ENCODE measurements around the gene AGPS.

DNA sequence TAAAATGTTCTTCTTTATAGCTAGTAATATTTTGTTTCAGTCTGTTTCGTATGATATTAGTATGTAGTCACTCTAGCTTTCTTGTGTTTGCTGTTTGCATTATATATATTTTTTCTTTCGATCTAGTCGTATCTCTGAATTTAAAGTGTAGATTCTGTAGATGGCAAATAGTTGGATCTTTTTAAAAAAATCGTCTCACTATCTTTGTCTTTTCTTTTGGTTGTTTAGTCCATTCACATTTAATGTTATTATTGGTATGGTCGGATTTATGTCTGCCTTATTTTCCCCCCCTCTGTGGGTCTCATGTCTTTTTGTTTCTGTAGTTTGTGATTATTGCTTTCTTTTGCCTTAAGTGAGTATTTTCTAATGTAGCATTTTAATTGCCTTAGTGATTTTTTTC, 84.3 kb downstream of the AGPS start:
- TF ChIP-seq, protein P1, sequence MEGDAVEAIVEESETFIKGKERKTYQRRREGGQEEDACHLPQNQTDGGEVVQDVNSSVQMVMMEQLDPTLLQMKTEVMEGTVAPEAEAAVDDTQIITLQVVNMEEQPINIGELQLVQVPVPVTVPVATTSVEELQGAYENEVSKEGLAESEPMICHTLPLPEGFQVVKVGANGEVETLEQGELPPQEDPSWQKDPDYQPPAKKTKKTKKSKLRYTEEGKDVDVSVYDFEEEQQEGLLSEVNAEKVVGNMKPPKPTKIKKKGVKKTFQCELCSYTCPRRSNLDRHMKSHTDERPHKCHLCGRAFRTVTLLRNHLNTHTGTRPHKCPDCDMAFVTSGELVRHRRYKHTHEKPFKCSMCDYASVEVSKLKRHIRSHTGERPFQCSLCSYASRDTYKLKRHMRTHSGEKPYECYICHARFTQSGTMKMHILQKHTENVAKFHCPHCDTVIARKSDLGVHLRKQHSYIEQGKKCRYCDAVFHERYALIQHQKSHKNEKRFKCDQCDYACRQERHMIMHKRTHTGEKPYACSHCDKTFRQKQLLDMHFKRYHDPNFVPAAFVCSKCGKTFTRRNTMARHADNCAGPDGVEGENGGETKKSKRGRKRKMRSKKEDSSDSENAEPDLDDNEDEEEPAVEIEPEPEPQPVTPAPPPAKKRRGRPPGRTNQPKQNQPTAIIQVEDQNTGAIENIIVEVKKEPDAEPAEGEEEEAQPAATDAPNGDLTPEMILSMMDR (IDR thresholded peaks at IDR 0.05; ENCODE audit: borderline replicate concordance, extremely low read depth, low read length, poor library complexity, severe bottlenecking): no peak
- no peak for TF ChIP-seq EZH2 (IDR thresholded peaks at IDR 0.05; ENCODE audit: borderline replicate concordance, low read depth, low read length, severe bottlenecking)

All from DND-41 (cell line).